Cerebellar nuclear complex (tissue), 1 donor: ENCODE results near the gene KIF1C.
"Not testable (repeated sequence)": the region's sequence is repeated elsewhere in the genome, so short reads cannot be mapped to it uniquely, and the experiment has no call there.

Experiments
- DNase-seq, 2 experiments: peaks; one replicate each; lab custom pipeline; 2025; lab: John Stamatoyannopoulos, UW

Gene KIF1C

DNA sequence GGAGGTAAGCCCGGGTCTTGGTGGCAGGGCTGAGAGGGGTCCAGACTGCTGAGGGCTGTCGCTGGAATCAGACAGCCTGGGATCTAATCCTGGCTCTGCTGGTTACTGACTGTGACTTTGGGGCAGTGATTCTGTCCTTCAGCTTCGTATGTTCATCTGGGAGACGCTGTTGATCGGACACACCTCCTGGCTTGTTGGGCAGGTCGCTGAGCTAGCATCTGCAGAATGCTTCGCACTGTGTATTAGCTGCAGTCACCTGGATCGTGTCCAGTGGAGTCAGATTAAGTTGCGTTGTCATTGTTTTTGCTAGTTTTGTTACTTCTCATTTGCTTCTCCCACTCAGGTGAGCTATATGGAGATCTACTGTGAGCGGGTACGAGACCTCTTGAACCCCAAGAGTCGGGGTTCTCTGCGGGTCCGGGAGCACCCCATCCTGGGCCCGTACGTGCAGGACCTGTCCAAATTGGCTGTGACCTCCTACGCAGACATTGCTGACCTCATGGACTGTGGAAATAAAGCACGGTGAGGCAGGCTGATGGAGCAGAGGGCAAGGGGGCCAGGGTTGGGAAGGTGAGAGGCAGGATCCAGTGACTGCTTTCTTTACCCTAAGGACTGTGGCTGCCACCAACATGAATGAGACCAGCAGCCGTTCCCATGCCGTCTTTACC lies 4.5 kb downstream of the KIF1C start:
- no peak for DNase-seq

DNA sequence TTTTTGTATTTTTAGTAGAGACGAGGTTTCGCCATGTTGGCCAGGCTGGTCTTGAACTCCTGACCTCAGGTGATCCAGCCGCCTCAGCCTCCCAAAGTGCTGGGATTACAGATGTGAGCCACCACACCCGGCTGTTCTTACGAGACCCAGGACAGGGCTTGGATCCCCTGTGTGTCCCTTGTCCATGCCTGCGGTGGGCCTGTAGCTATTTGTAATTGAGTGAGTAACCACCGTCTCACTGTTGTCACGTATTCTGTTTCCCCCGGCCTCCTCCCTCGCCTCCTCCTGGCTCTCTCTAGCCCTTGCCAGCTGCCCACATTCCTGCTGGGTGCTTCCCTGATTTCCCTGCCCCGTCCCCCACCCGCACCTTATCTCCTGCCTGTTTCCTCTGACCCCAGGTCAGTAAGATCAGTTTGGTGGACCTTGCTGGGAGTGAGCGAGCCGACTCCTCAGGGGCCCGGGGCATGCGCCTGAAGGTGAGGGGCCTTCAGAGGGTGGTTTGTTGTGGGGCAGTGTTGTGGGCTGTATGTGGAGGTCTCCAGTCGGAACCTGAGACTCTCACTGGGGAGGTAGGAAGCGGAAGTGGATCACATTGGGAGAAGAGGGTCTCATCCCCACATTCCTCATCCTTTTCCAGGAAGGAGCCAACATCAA lies 5.6 kb downstream of the KIF1C start:
- DNase-seq, result no peak

DNA sequence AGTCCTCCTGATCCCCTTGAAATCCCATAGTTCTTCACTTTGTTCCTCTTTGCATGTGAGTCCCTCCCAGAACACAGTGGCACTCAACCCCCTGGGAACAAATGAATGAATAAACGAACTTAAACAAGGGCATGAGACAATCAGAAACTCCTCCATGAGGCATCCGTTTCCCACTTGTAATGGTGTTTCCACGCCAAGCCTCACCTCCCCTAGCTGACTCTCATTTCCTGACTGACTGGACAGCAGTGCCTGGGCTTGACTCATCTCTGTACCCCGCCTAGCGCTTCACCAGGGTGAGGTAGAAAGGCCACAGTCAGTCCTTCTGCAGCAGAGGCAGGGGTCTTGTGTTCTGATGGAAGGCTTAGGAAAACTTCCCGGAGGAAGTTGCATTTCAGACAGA lies 14.2 kb downstream of the KIF1C start:
- DNase-seq, result no peak

DNA sequence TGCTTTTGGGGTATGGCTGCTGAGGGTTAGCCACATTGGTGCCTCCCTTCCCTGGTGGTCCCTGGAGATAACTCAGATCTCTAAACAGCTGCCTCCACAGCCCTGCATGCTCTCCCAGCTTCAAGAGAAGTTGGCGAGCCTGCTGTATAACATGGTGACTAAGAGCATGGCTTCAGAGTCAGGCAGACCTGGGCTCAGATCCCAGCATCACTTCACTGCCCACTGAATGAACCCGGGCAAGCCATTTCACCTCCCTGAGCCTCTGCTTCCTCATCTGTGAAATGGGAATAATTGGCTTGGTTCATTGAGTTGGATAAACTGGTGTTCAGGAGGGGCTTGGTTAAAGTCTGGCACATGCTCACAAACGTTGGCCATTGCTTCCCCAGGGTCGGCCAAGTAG lies 16.6 kb downstream of the KIF1C start:
- no peak for DNase-seq

DNA sequence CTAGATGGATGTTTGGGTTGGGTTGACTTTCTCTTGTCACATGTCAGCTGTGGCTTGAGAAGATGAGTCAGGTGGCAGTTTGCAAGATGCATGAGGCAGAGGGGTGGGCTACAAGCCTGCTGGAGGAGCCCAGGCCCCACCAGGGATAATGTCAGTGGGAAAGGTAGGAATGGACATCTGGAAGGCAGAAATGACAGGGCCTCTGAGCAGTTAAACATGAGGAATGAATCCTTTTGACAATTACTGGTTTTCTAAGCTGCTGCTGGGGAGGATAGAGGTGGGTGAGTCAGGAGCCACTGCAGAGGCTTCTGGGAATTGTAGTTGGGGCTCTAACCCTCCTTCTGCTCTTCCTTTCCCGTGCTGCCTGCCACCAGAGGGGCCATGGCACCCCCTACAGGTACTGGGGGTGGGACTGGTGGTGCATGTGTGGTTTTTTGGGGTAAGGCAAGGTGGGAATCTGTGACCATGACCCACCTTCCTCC lies 21.8 kb downstream of the KIF1C start:
- DNase-seq, result no peak

DNA sequence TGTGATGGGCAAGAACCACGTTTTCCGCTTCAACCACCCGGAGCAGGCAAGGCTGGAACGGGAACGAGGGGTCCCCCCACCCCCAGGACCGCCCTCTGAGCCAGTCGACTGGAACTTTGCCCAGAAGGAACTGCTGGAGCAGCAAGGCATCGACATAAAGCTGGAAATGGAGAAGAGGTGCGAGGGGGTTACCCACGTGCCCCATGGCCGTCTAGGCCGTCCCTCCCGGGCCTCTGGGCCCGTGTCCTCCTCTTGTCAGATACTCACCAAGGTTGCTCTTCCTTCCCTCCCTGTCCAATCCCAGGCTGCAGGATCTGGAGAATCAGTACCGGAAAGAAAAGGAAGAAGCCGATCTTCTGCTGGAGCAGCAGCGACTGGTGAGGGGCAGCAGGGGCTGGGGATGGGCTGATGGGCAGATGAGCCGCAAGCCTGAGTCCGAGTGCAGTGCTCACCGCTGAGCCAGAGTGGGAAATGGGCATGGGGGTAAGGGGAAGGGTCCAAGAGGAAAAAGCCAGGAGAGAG lies 22.8 kb downstream of the KIF1C start:
- no peak for DNase-seq

DNA sequence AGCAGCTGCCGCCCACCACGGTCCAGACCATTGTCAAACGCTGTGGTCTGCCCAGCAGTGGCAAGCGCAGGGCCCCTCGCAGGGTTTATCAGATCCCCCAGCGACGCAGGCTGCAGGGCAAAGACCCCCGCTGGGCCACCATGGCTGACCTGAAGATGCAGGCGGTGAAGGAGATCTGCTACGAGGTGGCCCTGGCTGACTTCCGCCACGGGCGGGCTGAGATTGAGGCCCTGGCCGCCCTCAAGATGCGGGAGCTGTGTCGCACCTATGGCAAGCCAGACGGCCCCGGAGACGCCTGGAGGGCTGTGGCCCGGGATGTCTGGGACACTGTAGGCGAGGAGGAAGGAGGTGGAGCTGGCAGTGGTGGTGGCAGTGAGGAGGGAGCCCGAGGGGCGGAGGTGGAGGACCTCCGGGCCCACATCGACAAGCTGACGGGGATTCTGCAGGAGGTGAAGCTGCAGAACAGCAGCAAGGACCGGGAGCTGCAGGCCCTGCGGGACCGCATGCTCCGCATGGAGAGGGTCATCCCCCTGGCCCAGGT lies 24.5 kb downstream of the KIF1C start:
- DNase-seq, result no peak

DNA sequence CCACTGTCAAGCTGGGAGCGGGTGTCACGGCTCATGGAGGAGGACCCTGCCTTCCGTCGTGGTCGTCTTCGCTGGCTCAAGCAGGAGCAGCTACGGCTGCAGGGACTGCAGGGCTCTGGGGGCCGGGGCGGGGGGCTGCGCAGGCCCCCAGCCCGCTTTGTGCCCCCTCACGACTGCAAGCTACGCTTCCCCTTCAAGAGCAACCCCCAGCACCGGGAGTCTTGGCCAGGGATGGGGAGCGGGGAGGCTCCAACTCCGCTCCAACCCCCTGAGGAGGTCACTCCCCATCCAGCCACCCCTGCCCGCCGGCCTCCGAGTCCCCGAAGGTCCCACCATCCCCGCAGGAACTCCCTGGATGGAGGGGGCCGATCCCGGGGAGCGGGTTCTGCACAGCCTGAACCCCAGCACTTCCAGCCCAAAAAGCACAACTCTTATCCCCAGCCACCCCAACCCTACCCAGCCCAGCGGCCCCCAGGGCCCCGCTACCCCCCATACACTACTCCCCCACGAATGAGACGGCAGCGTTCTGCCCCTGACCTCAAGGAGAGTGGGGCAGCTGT lies 25.9 kb downstream of the KIF1C start:
- no peak for DNase-seq

DNA sequence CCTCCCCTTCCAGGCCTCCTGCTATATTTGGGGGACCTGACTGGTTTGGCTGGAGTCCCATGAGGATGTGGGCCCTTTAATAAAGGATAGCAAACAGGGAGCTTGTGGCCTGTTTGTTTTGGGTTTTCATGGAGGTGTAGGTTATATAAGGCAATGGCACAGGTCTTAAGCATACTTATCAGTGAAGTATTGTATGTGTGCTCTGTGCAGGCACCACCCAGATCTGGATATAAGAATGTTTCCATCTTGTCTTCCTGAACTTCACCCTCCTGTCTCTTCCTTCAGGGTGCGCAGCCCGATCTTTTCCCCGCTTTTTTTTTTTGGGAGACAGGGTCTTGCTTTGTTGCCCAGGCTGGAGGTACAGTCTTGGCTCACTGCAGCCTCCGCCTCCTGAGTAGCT lies 26.9 kb downstream of the KIF1C start:
- no peak for DNase-seq

DNA sequence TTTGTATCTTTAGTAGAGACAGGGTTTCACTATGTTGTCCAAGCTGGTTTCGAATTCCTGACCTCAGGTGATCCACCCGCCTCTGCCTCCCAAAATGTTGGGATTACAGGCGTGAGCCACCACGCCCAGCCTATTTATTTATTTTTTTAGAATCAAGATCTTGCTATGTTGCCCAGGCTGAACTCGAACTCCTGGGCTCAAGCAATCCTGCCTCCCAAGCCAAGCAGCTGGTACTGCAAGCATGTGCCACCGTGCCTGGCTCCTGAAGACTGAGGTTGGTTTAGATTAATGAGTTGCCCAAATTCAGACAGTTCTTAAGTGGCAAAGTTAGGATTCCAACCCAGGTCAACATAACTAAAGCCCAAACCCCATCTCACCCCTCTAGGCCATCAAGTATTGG lies 29.5 kb downstream of the KIF1C start:
- no peak for DNase-seq

DNA sequence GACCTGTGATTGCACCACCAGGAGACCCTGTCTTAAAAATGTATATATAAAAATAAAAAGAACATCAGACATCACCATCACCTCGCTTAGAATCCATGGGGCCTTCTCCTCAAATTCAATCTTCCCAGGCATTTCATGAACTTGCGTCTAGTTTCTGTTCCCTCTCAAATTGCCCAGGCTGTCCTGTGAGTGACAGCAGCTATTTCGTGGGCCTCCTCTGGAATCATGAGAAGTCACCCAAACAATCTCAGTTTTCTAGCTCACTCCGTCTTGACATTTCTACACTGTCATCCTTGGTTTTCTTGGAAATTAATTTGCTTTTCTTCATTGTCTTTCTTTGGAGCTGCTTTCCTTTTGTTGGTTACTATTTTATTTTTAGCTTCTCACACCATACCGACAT lies 30.2 kb downstream of the KIF1C start:
- DNase-seq, result no peak

DNA sequence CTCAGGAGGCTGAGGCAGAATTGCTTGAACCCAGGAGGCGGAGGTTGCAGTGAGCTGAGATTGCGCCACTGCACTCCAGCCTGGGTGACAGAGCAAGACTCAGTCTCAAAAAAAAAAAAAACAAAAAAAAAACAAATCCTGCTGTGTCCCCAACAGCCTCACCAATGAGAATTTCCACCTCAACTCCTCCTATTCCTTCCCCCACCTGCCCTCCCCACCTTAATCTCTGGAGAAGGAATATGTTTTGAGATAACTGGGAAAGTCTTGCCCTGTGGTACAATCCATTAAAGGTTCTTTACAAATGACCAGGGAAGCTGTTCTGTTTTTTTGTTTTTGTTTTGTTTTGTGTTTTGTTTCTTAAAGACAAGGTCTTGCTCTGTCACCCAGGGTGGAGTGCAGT lies 32.4 kb downstream of the KIF1C start:
- DNase-seq, result not testable (repeated sequence)

DNA sequence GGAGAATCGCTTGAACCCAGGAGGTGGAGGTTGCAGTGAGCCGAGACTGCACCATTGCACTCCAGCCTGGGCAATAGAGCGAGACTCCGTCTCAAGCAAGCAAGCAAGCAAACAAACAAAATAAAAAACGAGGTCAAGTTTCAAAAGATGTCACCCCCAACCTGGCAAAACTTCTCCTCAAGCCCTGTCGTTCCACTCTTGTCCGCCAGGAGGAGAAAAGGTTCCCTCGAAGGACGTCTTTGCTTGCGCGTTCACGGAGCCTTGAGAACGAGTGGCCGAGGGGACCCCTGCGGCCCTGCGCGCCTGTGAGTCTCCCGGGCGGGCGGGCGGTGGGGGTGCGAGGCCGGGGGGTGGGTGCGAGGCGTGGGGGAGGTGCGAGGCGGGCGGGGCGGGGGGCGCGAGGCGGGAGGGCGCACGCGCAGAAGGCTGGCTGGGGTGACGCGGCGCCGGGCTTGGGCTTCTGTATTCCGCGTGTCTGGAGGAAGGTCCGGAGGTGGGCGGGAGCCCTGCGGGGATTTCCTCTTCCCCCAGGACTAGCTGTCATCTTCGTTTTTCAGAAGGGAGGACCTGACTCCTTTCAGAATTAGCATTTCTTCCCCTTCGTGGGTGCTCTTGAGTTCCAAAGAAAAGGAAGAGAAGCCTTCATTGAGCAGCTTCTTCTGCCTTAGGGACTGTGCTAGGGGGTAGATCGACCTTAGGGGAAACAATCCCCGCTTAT lies 33.8 kb downstream of the KIF1C start:
- DNase-seq, result peak in 1 of 2 experiments; percentile 4

DNA sequence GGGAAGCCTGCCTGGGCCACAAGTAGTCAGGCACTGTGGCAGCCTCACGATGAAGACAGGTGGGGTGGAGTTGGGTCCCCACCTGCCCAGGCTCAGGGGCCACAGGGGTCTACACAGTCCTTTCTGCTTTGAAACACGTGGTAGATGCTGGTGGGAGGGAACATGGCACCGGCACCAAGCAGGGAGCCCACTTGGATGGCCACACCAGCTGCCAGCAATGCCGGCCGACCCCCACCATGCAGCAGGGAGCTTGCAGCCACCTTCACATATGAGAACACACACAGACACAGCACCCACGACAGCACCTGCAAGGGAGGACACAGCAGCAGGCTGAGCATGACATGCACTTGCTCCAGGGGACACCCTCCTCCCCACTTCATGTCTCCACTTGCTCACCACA lies 35.1 kb downstream of the KIF1C start:
- no peak for DNase-seq

DNA sequence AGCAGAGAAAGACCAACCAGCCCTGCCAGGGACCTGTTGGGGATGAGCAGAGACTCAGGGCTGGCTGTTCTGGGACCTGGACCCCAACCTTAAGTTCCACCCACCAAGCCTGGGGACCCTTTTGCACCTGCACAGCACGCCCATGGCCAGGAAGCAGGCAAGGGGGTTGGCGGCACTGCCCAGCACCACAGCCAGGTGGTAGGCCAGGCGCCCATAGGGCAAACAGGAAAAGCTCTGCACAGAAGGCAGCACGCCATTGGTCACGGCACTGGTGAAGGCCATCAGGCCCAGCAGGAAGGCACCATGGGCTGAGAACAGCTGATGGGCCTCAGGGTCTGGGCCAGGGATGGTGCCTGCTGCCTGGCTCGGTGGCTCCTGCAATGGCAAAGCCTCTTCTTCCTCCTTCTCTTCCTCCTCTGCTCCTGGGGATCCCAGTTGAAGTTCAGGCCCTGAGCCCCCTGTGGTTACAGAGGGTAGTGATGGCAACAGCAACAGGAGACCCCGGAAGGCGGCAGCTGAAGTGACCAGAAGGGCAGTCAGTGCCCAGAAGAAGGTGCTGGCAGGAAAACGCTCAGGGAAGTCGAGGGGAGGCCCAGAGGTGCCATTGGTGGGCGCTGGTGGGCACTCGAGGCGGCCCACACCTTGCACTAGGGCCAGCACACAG lies 35.7 kb downstream of the KIF1C start:
- no peak for DNase-seq

DNA sequence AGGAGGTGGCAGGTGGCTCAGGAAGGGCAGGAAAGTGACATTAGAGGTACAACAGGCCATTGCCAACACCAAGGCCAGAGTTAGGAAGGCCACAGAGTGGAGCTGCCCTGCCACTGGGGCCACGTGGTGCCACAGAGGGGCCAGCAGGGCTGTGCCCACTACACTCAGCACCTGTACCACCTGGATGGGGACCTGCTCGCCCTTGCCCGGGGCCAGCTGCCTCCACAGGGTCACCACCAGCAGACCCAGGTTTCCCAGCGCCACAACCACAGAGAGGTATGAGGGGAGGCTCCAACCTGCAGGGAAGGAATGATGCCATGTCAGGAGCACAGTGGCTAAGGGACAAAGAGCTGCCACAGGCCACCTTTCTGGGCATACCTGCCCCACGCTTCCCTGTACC lies 36.3 kb downstream of the KIF1C start:
- DNase-seq, result no peak

DNA sequence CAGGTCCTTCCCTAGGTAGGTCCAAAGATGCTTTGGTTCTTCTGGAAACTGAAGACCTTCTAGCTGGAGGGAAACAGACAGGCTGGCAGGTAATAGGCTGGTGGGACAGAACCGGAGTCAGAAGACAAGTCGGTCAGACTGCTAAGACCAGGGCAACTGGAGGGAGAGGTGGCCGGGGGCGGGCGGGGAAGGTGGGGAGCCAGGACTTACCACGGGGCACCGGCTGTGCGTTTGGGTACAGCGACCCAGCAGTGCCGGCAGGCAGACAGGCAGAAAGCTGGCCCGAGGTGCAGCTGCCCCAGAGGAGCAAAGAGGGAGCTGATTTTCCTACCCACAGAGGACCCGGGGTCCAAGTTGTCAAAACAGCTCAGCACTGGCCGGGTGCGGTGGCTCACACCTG lies 36.9 kb downstream of the KIF1C start:
- no peak for DNase-seq

DNA sequence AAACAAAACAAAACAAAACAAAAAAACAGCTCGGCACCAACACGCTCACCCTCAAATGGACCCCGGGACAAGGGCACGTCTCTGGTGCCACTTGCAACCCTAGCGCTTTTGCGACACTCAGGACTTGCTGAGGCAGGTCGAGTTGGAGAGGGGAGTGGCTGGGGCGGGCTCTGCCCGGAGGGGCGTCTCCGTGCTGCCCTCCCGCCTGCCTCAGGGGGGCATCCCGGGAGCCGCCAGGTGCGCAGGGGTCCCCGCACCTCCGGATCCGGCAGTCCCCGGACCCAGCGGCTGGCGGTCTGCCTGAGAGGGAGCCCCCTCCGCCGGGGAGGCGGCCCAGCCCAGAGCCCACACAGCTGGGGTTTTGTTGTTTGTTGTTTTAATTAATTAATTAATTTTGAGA lies 37.6 kb downstream of the KIF1C start, which contains the start of gene SLC52A1:
Gene SLC52A1 (minus strand): TSS at position 112 of the 400 bp plus-strand sequence. CDS start 820 bp downstream, outside the sequence.
- no peak for DNase-seq

DNA sequence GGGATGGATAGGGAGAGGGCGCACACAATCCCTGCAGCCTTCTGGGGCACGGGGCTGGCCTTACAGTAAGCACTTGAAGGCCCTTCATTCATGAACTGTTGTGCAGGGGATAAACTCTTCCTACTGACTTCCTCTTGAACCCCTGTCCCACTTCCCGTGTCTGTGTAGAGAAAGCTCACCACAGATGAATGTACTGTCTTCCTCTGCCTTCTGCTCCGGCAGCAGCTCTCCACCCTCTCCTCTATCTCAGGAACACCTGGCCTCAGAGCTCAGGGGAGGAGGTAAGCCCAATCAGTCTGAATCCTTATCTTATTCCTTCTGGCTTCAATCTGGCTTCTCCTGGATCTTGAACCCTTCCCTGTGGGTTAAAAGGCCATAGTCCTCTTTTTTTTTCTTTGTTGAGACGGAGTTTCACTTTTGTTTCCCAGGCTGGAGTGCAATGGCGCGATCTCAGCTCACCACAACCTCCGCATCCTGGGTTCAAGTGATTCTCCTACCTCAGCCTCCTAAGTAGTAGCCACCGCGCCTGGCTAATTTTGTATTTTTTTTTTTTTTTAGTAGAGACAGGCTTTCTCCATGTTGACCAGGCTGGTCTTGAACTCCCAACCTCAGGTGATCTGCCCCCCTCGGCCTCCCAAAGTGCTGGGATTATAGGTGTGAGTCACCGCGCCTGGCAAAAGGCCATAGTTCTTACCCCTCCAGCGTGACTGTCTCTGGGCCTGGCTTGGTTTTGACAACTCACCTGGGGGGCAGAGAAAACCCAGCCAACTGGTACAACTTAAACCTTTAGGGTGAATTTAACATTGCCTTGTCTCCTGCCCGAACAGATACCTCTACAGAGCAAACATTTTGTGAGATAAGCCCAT lies 44.6 kb downstream of the KIF1C start:
- DNase-seq, result no peak

DNA sequence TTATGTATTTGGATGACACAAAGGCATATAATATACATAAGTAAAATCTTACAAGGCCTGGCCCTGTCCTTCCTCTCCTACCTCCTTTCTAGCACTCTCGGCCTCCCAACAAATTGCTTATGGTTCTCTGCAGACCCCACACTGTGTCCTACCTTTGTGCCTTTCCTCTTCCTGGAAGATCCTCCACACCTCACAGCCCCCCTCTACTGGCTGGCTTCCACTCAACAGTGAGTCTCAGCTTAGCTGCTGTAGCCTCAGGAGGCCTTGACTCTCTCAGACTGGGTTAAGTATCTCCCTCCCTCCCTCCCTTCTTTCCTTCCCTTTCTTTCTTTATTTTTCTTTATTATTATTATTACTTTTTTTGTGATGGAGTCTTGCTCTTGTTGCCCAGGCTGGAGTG lies 45.8 kb downstream of the KIF1C start:
- DNase-seq, result no peak

DNA sequence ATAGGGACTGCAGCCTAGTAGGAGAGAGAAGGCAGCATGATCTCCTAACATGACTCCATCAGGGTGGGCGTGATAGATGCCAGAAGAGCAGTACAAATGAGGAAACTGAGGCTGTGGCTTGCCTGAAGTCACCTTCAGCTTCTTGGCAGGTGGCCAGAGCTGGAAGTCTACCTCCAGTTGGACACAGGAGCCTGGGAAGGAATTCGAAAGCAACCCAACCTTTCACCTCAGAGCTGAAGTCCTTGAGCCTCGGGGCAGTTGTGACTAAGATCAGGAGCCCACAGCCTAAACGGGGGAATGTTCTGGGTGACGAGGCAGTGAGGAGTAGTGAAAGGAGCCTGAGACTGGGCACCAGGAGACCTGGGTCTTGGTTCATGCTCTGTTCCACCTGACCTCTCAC lies 46.9 kb downstream of the KIF1C start:
- no peak for DNase-seq
